ENCODE results near the gene RTCB. TPM values are rescaled to one million over a fixed set of nuclear protein-coding genes. Genes with fewer than 3 reads are reported as not detected.

RTCB gene
- total and polyA plus RNA-seq, 2 of the 13 experiments (the other 11 are each of a cell fraction or from before 2014, with no cell fraction given) = 108 to 167 TPM

DNA sequence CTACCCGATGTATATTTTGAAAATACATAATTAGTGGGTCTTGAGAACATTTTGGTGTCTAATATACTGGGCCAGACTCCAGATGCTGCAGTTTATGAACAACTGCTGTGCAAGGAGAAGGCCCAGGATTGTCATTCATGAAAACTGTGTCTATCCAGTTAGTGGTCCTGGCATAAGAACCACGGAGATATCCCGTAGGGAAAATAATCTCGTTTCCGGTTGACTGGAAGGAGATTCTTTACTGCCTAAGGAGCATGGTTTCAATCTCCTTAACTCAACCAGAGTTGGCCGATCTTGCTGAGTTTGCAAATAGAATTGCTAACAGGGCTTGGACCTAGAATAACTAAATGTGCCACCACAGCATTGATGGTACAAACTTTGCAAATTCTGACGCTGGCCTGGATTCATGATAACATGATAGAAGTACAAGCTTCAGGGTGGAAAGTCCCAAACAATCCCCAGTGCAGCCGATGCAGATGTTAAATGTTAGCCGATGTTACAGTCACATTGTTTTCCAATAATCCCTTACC lies 4.6 kb upstream of the RTCB start:
- Histone ChIP-seq H3K9ac (ENCODE audit: insufficient read depth, low read depth, low read length) (no peak overlapping the region), H3K9me3 (ENCODE audit: low read length) (no peaks in the 10 kb centered on the region), H2AFZ (ENCODE audit: low read length) (no peak overlapping the region), H3K27ac (ENCODE audit: extremely low read length, insufficient read depth, low read length) (no peak overlapping the region), H3K79me2 (ENCODE audit: insufficient read depth, low read length) (peaks cover 5% of the 10 kb centered on the region), H3K4me1 (ENCODE audit: insufficient read depth, low read length) (peaks cover 8% of the 10 kb centered on the region), H4K20me1 (ENCODE audit: insufficient read depth, low read length) (no peaks in the 10 kb centered on the region), H3K4me3 (replicated peaks in 1 of 3; ENCODE audit: insufficient read depth in 1 of 3, low read depth in 2 of 3, low read length in 3 of 3) (no peak overlapping the region), H3K36me3 (replicated peaks in 1 of 2; ENCODE audit: control insufficient read depth in 1 of 2, insufficient read depth in 2 of 2, low read length in 2 of 2) (no peaks in the 10 kb centered on the region), H3K4me2 (ENCODE audit: low read depth, low read length) (no peak overlapping the region), H3K27me3 (ENCODE audit: control insufficient read depth in 1 of 2, insufficient read depth in 2 of 2, low read length in 2 of 2) (peaks cover 2 to 24% of the 10 kb centered on the region in 2 experiments; a peak in 2 of 5 replicates)
- TF ChIP-seq ZNF143 (CRISPR knock-in tag; IDR thresholded peaks at IDR 0.05) = no peak
- TF ChIP-seq, protein P1, sequence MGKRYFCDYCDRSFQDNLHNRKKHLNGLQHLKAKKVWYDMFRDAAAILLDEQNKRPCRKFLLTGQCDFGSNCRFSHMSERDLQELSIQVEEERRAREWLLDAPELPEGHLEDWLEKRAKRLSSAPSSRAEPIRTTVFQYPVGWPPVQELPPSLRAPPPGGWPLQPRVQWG (CRISPR knock-in tag; IDR thresholded peaks at IDR 0.05; ENCODE audit: borderline replicate concordance, low read depth) = no peak
- no peak for TF ChIP-seq TARDBP (CRISPR knock-in tag; IDR thresholded peaks at IDR 0.05)
- TF ChIP-seq, protein P2, sequence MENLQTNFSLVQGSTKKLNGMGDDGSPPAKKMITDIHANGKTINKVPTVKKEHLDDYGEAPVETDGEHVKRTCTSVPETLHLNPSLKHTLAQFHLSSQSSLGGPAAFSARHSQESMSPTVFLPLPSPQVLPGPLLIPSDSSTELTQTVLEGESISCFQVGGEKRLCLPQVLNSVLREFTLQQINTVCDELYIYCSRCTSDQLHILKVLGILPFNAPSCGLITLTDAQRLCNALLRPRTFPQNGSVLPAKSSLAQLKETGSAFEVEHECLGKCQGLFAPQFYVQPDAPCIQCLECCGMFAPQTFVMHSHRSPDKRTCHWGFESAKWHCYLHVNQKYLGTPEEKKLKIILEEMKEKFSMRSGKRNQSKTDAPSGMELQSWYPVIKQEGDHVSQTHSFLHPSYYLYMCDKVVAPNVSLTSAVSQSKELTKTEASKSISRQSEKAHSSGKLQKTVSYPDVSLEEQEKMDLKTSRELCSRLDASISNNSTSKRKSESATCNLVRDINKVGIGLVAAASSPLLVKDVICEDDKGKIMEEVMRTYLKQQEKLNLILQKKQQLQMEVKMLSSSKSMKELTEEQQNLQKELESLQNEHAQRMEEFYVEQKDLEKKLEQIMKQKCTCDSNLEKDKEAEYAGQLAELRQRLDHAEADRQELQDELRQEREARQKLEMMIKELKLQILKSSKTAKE (CRISPR knock-in tag; IDR thresholded peaks at IDR 0.05; ENCODE audit: borderline replicate concordance) = no peak
- TF ChIP-seq MAFF (IDR thresholded peaks at IDR 0.05; ENCODE audit: low read depth, low read length) = peak; percentile 73
- TF ChIP-seq POLR2AphosphoS5 (IDR thresholded peaks at IDR 0.05; ENCODE audit: low read depth, low read length) = no peak
- TF ChIP-seq MAFK (conservative IDR thresholded peaks at IDR 0.05 in 1 of 2, IDR thresholded peaks at IDR 0.05 in 1 of 2; ENCODE audit: low read length in 2 of 2) = peak; percentile 81
- TF ChIP-seq ZNF883 (CRISPR knock-in tag; IDR thresholded peaks at IDR 0.05; ENCODE audit: not compliant biosample characterization) = no peak
- TF ChIP-seq MIER3 (CRISPR knock-in tag; IDR thresholded peaks at IDR 0.05; ENCODE audit: borderline replicate concordance) = no peak
- TF ChIP-seq ZNF563 (CRISPR knock-in tag; IDR thresholded peaks at IDR 0.05) = no peak
- no peak for TF ChIP-seq ZNF713 (CRISPR knock-in tag; IDR thresholded peaks at IDR 0.05)
- TF ChIP-seq, protein P3, sequence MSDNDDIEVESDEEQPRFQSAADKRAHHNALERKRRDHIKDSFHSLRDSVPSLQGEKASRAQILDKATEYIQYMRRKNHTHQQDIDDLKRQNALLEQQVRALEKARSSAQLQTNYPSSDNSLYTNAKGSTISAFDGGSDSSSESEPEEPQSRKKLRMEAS (IDR thresholded peaks at IDR 0.05) = no peak
- intact Hi-C loops (cut with micrococcal nuclease; ENCODE audit: unreplicated experiment) (no loop called here), in situ Hi-C loops (cut with HindIII; ENCODE audit: extremely low pct_ligation_motif_present, low pct_unique_long_range_greater_than_20kb) (no loop called here)
- FAIRE-seq (no peak), DNase-seq (ENCODE audit: low spot score) (no peak), ATAC-seq (no peak)
- ChIA-PET POLR2A (no interaction called here), CTCF (ENCODE audit: low intra/inter-chr PET ratio, low total read pairs) (no interaction called here)
- BruUV-seq (replicated peaks) = no TSS peak
- 25% methylated on average over 9 of the region's 9 CpGs for WGBS (ENCODE audit: low lambda C conversion rate)
